HepG2 (cell line): Measurements from ENCODE around the gene GNAZ.

Experiments
- FOXA3 ChIP-seq: IDR thresholded peaks from 2 replicates; pipeline ENCODE4 v1.6.1; 2016; ENCODE audit warnings: missing genetic modification reagents, missing compliant biosample characterization
- HDAC2 ChIP-seq: sonication (generic); formaldehyde crosslinking; IDR thresholded peaks from 2 replicates; pipeline ENCODE4 v1.4.0; 2020; ENCODE audit warnings: missing genetic modification reagents
- JUND ChIP-seq: sonication (generic); formaldehyde crosslinking; IDR thresholded peaks from 2 replicates; pipeline ENCODE4 v1.8.0; 2022; ENCODE audit warnings: mild to moderate bottlenecking, missing genetic modification reagents
- YY1 ChIP-seq: IDR thresholded peaks from 2 replicates; pipeline ENCODE4 v1.6.1; 2011; ENCODE audit warnings: low read length, low read depth, moderate library complexity, mild to moderate bottlenecking; ENCODE audit not compliant: insufficient read depth, insufficient replicate concordance
- ZNF547 ChIP-seq: sonication (generic); formaldehyde crosslinking; IDR thresholded peaks from 2 replicates; pipeline ENCODE4 v1.5.1; 2020; ENCODE audit warnings: mild to moderate bottlenecking, missing genetic modification reagents

GRCh38 chr22:23090457-23090835 is 20.1 kb downstream of the GNAZ start:
- TF ChIP-seq ZNF547 (CRISPR knock-in tag), result no peak
- TF ChIP-seq JUND, result no peak
- TF ChIP-seq YY1, result no peak
- TF ChIP-seq HDAC2 (CRISPR knock-in tag), result no peak
- no peak for TF ChIP-seq FOXA3
